GM19397 (cell line): ENCODE measurements around the gene TMEM163.
"Not testable (repeated sequence)": the region's sequence is repeated elsewhere in the genome, so short reads cannot be mapped to it uniquely, and the experiment has no call there.

ENCODE experiments used
- ATAC-seq: cut with Tn5 transposase; IDR thresholded peaks from one replicate; pipeline ENCODE4 v1.9.1; 2021; ENCODE audit warnings: mild to moderate bottlenecking, moderate library complexity; ENCODE audit not compliant: unreplicated experiment

TMEM163 gene

GRCh38 chr2:134623796-134624195 lies 95.0 kb downstream of the TMEM163 start:
- peak; percentile 83 for ATAC-seq

GRCh38 chr2:134623046-134623445 lies 95.8 kb downstream of the TMEM163 start:
- no peak for ATAC-seq

GRCh38 chr2:134621939-134622705 lies 96.7 kb downstream of the TMEM163 start:
- no peak for ATAC-seq

- no peak for ATAC-seq
These were observed 99.5 kb downstream of the TMEM163 start for GRCh38 chr2:134619250-134619649.

GRCh38 chr2:134615480-134615879 lies 103.3 kb downstream of the TMEM163 start:
- not testable (repeated sequence) for ATAC-seq

GRCh38 chr2:134611316-134611715 lies 107.5 kb downstream of the TMEM163 start:
- no peak for ATAC-seq

- no peak for ATAC-seq
These were observed 107.9 kb downstream of the TMEM163 start for GRCh38 chr2:134610871-134611270.

- no peak for ATAC-seq
These were observed 108.8 kb downstream of the TMEM163 start for GRCh38 chr2:134609924-134610513.

- no peak for ATAC-seq
These were observed 114.8 kb downstream of the TMEM163 start for GRCh38 chr2:134603966-134604365.

GRCh38 chr2:134602666-134603065 lies 116.1 kb downstream of the TMEM163 start:
- ATAC-seq, result no peak

GRCh38 chr2:134601264-134601663 lies 117.5 kb downstream of the TMEM163 start:
- no peak for ATAC-seq

- no peak for ATAC-seq
These were observed 118.6 kb downstream of the TMEM163 start for GRCh38 chr2:134600208-134600607.

GRCh38 chr2:134599236-134599635 lies 119.6 kb downstream of the TMEM163 start:
- no peak for ATAC-seq

GRCh38 chr2:134594399-134594798 lies 124.4 kb downstream of the TMEM163 start:
- ATAC-seq, result no peak

GRCh38 chr2:134593519-134593918 lies 125.3 kb downstream of the TMEM163 start:
- ATAC-seq, result no peak

GRCh38 chr2:134592377-134592776 lies 126.4 kb downstream of the TMEM163 start:
- ATAC-seq, result no peak

GRCh38 chr2:134591526-134591925 lies 127.3 kb downstream of the TMEM163 start:
- no peak for ATAC-seq

GRCh38 chr2:134590679-134591078 lies 128.1 kb downstream of the TMEM163 start:
- no peak for ATAC-seq

GRCh38 chr2:134589171-134590083 lies 129.4 kb downstream of the TMEM163 start:
- ATAC-seq, result not testable (repeated sequence)

- ATAC-seq, result no peak
These were observed 130.2 kb downstream of the TMEM163 start for GRCh38 chr2:134588556-134588955.

- no peak for ATAC-seq
These were observed 132.4 kb downstream of the TMEM163 start for GRCh38 chr2:134586326-134586965.
